Colonic mucosa (tissue), 4 donors: ENCODE data around the gene LRIT3. TPM values are rescaled to one million over a fixed set of nuclear protein-coding genes. Genes with fewer than 3 reads are reported as not detected.
A peak's percentile ranks its signal among the peaks of the same experiment; 100 is the strongest.

Source experiments
- DNase-seq: peaks from one replicate; pipeline ENCODE4 v3.0.0-alpha.2; 2020
- H3K27ac ChIP-seq: fragments of 200-600 bp; one replicate; pipeline ENCODE4 v1.8.0; 2021
- H3K27me3 ChIP-seq: fragments of 200-600 bp; one replicate; pipeline ENCODE4 v1.8.0; 2021
- H3K36me3 ChIP-seq: fragments of 200-600 bp; one replicate; pipeline ENCODE4 v1.8.0; 2021
- H3K4me1 ChIP-seq: fragments of 200-600 bp; one replicate; pipeline ENCODE4 v1.8.0; 2021; ENCODE audit warnings: mild to moderate bottlenecking
- H3K4me3 ChIP-seq: fragments of 200-600 bp; one replicate; pipeline ENCODE4 v1.8.0; 2021
- H3K9ac ChIP-seq, 2 donors: one replicate each; pipeline ENCODE4 v1.7.0; 2013; ENCODE audit warnings: control low read depth in 2 of 2, low read depth in 2 of 2, low read length in 2 of 2
- H3K9me3 ChIP-seq: fragments of 200-600 bp; one replicate; pipeline ENCODE4 v1.8.0; 2021
- intact Hi-C: fragments of 100-400 bp; cut with DNase I; formaldehyde crosslinking; loops from one replicate; pipeline ENCODE4 v1.14.1; 2022
- total RNA-seq, 2 donors: library from RNA; stranded (reverse); fragmentation: NEBNext Ultra II Directional in 1 of 2; extraction: Animal tissue kit (Norgen Biotek cat#: 25700) in 1 of 2; gene quantifications; one replicate each; pipeline ENCODE4 v1.2.1, GENCODE V29; 2021
- TF ChIP-seq, protein P1 (sequence below): fragments of 200-600 bp; IDR thresholded peaks from one replicate; pipeline ENCODE4 v1.8.0; 2022; ENCODE audit warnings: antibody characterized with exemption, mild to moderate bottlenecking
- donor health status: healthy.
- donor health status: DM: no; HTN: no; CAD: no.
- donor health status: DM: no; HTN: no; CAD: no.

LRIT3 gene
- total RNA-seq, result under 1 TPM in 1 of 2 donors, not detected in 1; 0.15 TPM

DNA sequence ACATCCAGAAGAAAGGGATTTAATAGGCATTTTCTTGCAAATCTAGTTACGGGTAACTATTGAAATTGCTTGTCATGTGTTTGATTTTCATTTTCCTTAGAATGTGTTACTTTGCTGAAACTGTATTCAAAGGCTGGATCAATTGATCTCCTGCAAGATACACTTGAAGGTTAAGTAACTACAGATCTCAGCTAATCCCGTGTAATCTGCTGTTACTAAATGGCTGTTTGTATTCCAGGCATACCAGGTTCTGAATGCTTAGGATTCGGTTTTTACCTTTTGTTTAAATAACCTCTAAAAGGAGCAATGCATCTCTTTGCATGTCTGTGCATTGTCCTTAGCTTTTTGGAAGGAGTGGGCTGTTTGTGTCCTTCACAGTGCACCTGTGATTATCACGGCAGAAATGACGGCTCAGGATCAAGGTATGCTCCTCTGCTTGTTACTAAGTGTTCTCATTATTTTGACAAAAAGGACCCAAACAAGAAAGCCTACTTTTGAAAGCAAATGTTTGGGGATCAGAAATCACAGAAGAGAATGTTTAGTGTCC is at the start of gene LRIT3:
LRIT3 (plus strand) TSS at position 212 of the 547 bp plus-strand sequence; CDS start at position 307, 95 bp downstream.
- Histone ChIP-seq H3K4me3 (no peak within 1 kb of the TSS), H3K27ac (no peak within 1 kb of the TSS), H3K9ac (no peak within 1 kb of the TSS), H3K27me3 (no peaks in the 10 kb centered on the region), H3K9me3 (no peaks in the 10 kb centered on the region), H3K4me1 (no peaks in the 10 kb centered on the region), H3K36me3 (no peaks in the 10 kb centered on the region)
- intact Hi-C loops, result no loop called here
- TF ChIP-seq, protein P1, sequence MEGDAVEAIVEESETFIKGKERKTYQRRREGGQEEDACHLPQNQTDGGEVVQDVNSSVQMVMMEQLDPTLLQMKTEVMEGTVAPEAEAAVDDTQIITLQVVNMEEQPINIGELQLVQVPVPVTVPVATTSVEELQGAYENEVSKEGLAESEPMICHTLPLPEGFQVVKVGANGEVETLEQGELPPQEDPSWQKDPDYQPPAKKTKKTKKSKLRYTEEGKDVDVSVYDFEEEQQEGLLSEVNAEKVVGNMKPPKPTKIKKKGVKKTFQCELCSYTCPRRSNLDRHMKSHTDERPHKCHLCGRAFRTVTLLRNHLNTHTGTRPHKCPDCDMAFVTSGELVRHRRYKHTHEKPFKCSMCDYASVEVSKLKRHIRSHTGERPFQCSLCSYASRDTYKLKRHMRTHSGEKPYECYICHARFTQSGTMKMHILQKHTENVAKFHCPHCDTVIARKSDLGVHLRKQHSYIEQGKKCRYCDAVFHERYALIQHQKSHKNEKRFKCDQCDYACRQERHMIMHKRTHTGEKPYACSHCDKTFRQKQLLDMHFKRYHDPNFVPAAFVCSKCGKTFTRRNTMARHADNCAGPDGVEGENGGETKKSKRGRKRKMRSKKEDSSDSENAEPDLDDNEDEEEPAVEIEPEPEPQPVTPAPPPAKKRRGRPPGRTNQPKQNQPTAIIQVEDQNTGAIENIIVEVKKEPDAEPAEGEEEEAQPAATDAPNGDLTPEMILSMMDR, result no peak
- DNase-seq, result no peak

GRCh38 chr4:109798866-109799265 is 49.0 kb upstream of the LRIT3 start:
- no peaks in the 10 kb centered on the region for H3K4me1 ChIP-seq
- H3K27ac ChIP-seq, result no peak overlapping the region
- no peak overlapping the region for H3K4me3 ChIP-seq
- no peak overlapping the region for H3K9ac ChIP-seq
- H3K27me3 ChIP-seq, result no peaks in the 10 kb centered on the region
- intact Hi-C loops, result loop anchor here (10.0 kb wide), 1 partner anchor 64 kb away; the partner anchor contains the start of gene PLA2G12A
- DNase-seq, result no peak
- TF ChIP-seq, protein P1, result no peak
- H3K36me3 ChIP-seq, result no peaks in the 10 kb centered on the region
- no peaks in the 10 kb centered on the region for H3K9me3 ChIP-seq

DNA sequence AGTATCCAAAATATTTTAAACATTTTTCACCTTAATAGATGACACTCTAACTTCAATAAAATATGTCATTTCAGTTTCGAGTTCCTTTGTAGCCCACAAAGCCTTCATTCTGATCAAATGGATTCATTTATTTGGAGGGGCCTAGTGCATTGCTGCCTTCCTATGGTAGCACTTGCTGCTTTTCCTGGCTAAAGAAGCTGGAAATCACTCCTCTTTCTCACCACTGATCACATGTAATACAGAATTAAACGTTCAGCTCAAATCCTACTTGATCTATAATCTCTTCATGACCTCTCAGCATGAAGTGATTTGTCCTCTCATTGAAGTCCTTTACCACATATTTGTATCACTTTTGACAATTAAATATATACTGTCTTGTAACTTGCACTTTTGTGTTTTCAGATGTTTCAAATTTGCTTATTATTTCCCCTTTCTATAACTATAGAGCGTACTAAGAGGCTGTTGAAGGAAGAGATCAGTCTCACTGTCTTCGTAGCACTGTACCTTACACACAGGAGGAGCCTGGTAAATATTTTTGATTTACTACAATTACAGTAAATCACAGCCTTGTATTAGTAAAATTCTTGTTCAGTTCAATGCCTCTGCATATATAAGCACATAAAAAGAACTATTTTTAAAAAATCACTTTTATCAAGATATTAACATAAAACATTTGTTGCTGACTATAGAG is 46.7 kb upstream of the LRIT3 start:
- intact Hi-C loops, result loop anchor here (5.0 kb wide), 1 partner anchor 99 kb away; the partner anchor contains the start of gene CASP6
- no peaks in the 10 kb centered on the region for H3K4me1 ChIP-seq
- H3K27me3 ChIP-seq, result no peaks in the 10 kb centered on the region
- H3K9me3 ChIP-seq, result no peaks in the 10 kb centered on the region
- DNase-seq, result no peak
- H3K4me3 ChIP-seq, result no peak overlapping the region
- no peak overlapping the region for H3K27ac ChIP-seq
- H3K36me3 ChIP-seq, result no peaks in the 10 kb centered on the region
- TF ChIP-seq, protein P1, result no peak
- H3K9ac ChIP-seq, result no peak overlapping the region

- intact Hi-C loops, result loop anchor here (5.0 kb wide), 1 partner anchor 100 kb away; the partner anchor contains the start of gene CASP6
- H3K27ac ChIP-seq, result no peak within 1 kb of the TSS
- DNase-seq, result no peak
- no peaks in the 10 kb centered on the region for H3K9me3 ChIP-seq
- H3K4me3 ChIP-seq, result no peak within 1 kb of the TSS
- no peak within 1 kb of the TSS for H3K9ac ChIP-seq
- no peaks in the 10 kb centered on the region for H3K27me3 ChIP-seq
- no peaks in the 10 kb centered on the region for H3K4me1 ChIP-seq
- H3K36me3 ChIP-seq, result no peaks in the 10 kb centered on the region
- TF ChIP-seq, protein P1, result no peak
These were observed 46.0 kb upstream of the LRIT3 start, which contains the start of gene CFI for GRCh38 chr4:109801895-109802319. Gene CFI, minus strand, starts transcription at chr4:109801999. Its CDS starts 28 bp downstream, at chr4:109801971.

GRCh38 chr4:109803924-109804571 is 43.9 kb upstream of the LRIT3 start:
- Histone ChIP-seq H3K36me3 (no peaks in the 10 kb centered on the region), H3K27me3 (no peaks in the 10 kb centered on the region), H3K4me3 (no peak overlapping the region), H3K4me1 (no peaks in the 10 kb centered on the region), H3K27ac (no peak overlapping the region), H3K9ac (no peak overlapping the region), H3K9me3 (no peaks in the 10 kb centered on the region)
- DNase-seq, result no peak
- intact Hi-C loops, result loop anchor here (5.0 kb wide), 1 partner anchor 102 kb away; the partner anchor contains the start of gene CASP6
- TF ChIP-seq, protein P1, result peak; percentile 39
